Hepatocyte (in vitro differentiated cells): ENCODE results near the gene CHD6. TPM values are rescaled to one million over a fixed set of nuclear protein-coding genes. Genes with fewer than 3 reads are reported as not detected.
A peak's percentile ranks its signal among the peaks of the same experiment; 100 is the strongest.

Experiments
- DNase-seq: peaks from one replicate; pipeline ENCODE4 v3.0.0-alpha.2; 2016; ENCODE audit warnings: low spot score
- H2AFZ ChIP-seq: fragments of 200-600 bp; sonication (generic); 2 replicates; pipeline ENCODE4 v1.6.0; 2016; ENCODE audit warnings: antibody characterized with exemption, mild to moderate bottlenecking
- H3K27ac ChIP-seq: fragments of 200-600 bp; sonication (generic); 2 replicates; pipeline ENCODE4 v1.5.1; 2016; ENCODE audit warnings: mild to moderate bottlenecking
- H3K27me3 ChIP-seq: fragments of 200-600 bp; sonication (generic); 2 replicates; pipeline ENCODE4 v1.6.1; 2016
- H3K36me3 ChIP-seq: fragments of 200-600 bp; sonication (generic); replicated peaks from 2 replicates; pipeline ENCODE4 v1.5.1; 2016; ENCODE audit warnings: low read depth; ENCODE audit not compliant: insufficient read depth
- H3K4me1 ChIP-seq: fragments of 200-600 bp; sonication (generic); 2 replicates; pipeline ENCODE4 v1.5.1; 2016; ENCODE audit warnings: mild to moderate bottlenecking, moderate library complexity; ENCODE audit not compliant: insufficient read depth
- H3K4me2 ChIP-seq: fragments of 200-600 bp; sonication (generic); 2 replicates; pipeline ENCODE4 v1.6.0; 2016
- H3K4me3 ChIP-seq: fragments of 200-600 bp; sonication (generic); 2 replicates; pipeline ENCODE4 v1.5.1; 2016; ENCODE audit warnings: mild to moderate bottlenecking
- H3K79me2 ChIP-seq: fragments of 200-600 bp; sonication (generic); 2 replicates; pipeline ENCODE4 v1.6.0; 2017; ENCODE audit warnings: mild to moderate bottlenecking
- H3K9me2 ChIP-seq: fragments of 200-600 bp; sonication (generic); replicated peaks from 2 replicates; pipeline ENCODE4 v1.6.0; 2017; ENCODE audit warnings: mild to moderate bottlenecking; ENCODE audit not compliant: insufficient read depth
- H3K9me3 ChIP-seq: fragments of 200-600 bp; sonication (generic); 2 replicates; pipeline ENCODE4 v1.5.1; 2016; ENCODE audit warnings: low read depth, mild to moderate bottlenecking
- H4K20me1 ChIP-seq: fragments of 200-600 bp; sonication (generic); 2 replicates; pipeline ENCODE4 v1.6.0; 2016; ENCODE audit warnings: mild to moderate bottlenecking; ENCODE audit not compliant: insufficient read depth, poor library complexity, severe bottlenecking
- EZH2 ChIP-seq: fragments of 200-600 bp; sonication (generic); IDR thresholded peaks from 2 replicates; pipeline ENCODE4 v1.6.1; 2016; ENCODE audit warnings: antibody characterized with exemption, mild to moderate bottlenecking, borderline replicate concordance
- EZH2phosphoT487 ChIP-seq: fragments of 200-600 bp; sonication (generic); IDR thresholded peaks from one replicate; pipeline ENCODE4 v1.6.1; 2018; ENCODE audit warnings: antibody characterized with exemption, mild to moderate bottlenecking, low read depth, moderate library complexity; ENCODE audit not compliant: unreplicated experiment, severe bottlenecking
- WGBS: methylation state at CpG from one replicate; pipeline ENCODE4 v1.1.6; 2016; ENCODE audit warnings: low lambda C conversion rate; ENCODE audit errors: missing lambda C conversion rate; 5-methylcytosine and 5-hydroxymethylcytosine counted together
- polyA plus RNA-seq: library from polyadenylated mRNA; unstranded; fragments of >200 nt; fragmentation: Nextera tagmentation; extraction: Ambion mirVana; gene quantifications from 2 replicates; pipeline ENCODE4 v1.2.1, GENCODE V29; 2016
- total RNA-seq: library from RNA; depleted of rRNA; stranded (reverse); fragments of >200 nt; gene quantifications from 2 replicates; pipeline ENCODE4 v1.2.3, GENCODE V29; 2014
- TF ChIP-seq, protein P1 (sequence below): fragments of 200-600 bp; sonication (generic); IDR thresholded peaks from 2 replicates; pipeline ENCODE4 v1.5.1; 2016; ENCODE audit warnings: antibody characterized with exemption, mild to moderate bottlenecking; ENCODE audit not compliant: poor library complexity

The CHD6 gene
- total and polyA plus RNA-seq, 2 experiments from 2014 or later = 31.0 to 56.0 TPM

DNA sequence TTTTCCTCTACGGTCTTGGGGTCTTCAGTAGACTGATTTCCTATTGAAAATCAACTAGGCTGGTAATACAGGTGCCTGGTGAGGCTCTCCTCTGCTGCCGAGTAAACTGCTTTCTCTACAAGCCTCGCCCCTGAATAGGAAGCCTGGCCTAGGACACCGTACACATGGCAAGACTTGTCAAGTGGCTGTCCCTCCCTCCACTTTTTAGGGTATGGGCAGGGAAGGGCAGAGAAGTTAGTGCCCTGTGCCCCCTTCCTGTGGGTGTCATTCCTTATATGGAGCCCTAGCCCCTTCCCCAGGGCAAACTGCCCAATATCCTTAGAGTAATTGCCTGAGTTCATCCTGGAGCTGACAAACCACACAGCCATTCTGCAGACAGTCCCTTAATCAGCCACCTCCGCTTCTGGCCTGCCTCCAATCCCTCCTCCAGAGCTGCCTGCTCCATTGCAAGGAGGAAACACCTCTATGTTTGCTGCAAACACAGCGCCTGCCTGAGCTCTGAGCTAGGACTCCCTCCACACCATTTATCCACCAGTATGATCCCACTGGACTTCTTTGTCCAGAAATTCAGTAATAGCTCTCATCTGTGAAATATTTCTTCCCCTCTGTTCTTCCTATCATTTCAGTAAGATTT lies 93.1 kb downstream of the CHD6 start:
- TF ChIP-seq EZH2phosphoT487 = no peak
- TF ChIP-seq, protein P1, sequence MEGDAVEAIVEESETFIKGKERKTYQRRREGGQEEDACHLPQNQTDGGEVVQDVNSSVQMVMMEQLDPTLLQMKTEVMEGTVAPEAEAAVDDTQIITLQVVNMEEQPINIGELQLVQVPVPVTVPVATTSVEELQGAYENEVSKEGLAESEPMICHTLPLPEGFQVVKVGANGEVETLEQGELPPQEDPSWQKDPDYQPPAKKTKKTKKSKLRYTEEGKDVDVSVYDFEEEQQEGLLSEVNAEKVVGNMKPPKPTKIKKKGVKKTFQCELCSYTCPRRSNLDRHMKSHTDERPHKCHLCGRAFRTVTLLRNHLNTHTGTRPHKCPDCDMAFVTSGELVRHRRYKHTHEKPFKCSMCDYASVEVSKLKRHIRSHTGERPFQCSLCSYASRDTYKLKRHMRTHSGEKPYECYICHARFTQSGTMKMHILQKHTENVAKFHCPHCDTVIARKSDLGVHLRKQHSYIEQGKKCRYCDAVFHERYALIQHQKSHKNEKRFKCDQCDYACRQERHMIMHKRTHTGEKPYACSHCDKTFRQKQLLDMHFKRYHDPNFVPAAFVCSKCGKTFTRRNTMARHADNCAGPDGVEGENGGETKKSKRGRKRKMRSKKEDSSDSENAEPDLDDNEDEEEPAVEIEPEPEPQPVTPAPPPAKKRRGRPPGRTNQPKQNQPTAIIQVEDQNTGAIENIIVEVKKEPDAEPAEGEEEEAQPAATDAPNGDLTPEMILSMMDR = no peak
- TF ChIP-seq EZH2 = no peak
- Histone ChIP-seq H3K79me2 (peaks cover 82% of the 10 kb centered on the region), H3K4me2 (peak overlapping the region; percentile 18), H3K4me3 (no peak overlapping the region), H4K20me1 (peaks cover 6% of the 10 kb centered on the region), H3K9me3 (no peaks in the 10 kb centered on the region), H3K4me1 (peaks cover 5% of the 10 kb centered on the region), H3K27ac (no peak overlapping the region), H3K9me2 (no peaks in the 10 kb centered on the region), H3K27me3 (no peaks in the 10 kb centered on the region), H2AFZ (no peak overlapping the region), H3K36me3 (no peaks in the 10 kb centered on the region)
- peak; percentile 20 for DNase-seq
- WGBS = 82% methylated on average over 6 of the region's 6 CpGs

DNA sequence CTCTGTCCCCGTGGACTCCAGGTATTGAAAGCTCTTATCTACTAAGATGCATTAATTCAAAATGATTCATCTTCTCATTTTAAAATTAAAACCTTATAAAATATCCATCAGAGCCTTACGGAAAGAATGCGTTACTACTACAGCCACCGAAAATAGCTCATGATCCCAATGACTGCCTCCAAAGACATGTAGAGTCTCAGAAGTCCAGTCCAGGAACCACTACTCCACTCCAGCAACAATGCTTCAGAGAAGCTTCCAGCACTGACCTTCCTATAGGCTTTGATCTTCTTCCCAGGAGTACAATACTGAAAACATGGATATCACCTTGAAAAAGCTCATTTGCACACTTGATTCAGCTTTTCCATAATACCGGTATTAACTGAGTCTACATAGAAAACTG lies 94.3 kb downstream of the CHD6 start:
- no peaks in the 10 kb centered on the region for H3K27me3 ChIP-seq
- no peaks in the 10 kb centered on the region for H3K9me3 ChIP-seq
- no peak overlapping the region for H3K4me2 ChIP-seq
- H3K79me2 ChIP-seq = peaks cover 76% of the 10 kb centered on the region
- peaks cover 5% of the 10 kb centered on the region for H3K4me1 ChIP-seq
- H3K27ac ChIP-seq = no peak overlapping the region
- DNase-seq = no peak
- H3K4me3 ChIP-seq = no peak overlapping the region
- TF ChIP-seq, protein P1 = no peak
- no peak for TF ChIP-seq EZH2
- TF ChIP-seq EZH2phosphoT487 = no peak
- H4K20me1 ChIP-seq = peaks cover 6% of the 10 kb centered on the region
- H3K36me3 ChIP-seq = no peaks in the 10 kb centered on the region
- H2AFZ ChIP-seq = no peak overlapping the region
- no peaks in the 10 kb centered on the region for H3K9me2 ChIP-seq
- 96% methylated on average over 5 of the region's 5 CpGs for WGBS

DNA sequence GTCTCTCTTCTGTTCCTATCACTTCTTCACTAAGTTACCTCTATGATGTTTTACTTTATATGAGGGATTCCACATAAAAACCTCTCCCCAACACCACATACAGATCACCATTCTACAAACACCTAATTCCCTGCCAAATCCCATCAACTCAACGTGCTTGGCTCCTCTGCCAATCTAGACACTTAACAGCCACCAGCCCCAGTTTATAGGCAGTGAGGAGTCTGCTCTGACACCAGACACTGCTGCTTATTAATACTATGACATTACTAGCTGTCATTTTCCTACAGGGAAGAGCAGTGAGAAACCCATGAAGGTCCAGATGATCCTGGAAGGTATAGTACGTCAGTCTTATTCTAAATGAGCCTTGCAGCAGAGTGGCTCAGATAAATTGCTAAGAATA lies 104.3 kb downstream of the CHD6 start:
- DNase-seq = no peak
- H3K4me2 ChIP-seq = no peak overlapping the region

More for the DNA sequence above, 104.3 kb downstream of the CHD6 start:
- Histone ChIP-seq H3K4me1 (peaks cover 25% of the 10 kb centered on the region), H2AFZ (no peak overlapping the region), H3K27me3 (no peaks in the 10 kb centered on the region), H3K9me3 (no peaks in the 10 kb centered on the region), H4K20me1 (peaks cover 3% of the 10 kb centered on the region), H3K9me2 (no peaks in the 10 kb centered on the region), H3K36me3 (no peaks in the 10 kb centered on the region), H3K79me2 (peaks cover 70% of the 10 kb centered on the region), H3K4me3 (no peak overlapping the region), H3K27ac (no peak overlapping the region)
- WGBS = 83% methylated on average over 2 of the region's 2 CpGs
- TF ChIP-seq, protein P1 = no peak
- TF ChIP-seq EZH2 = no peak
- TF ChIP-seq EZH2phosphoT487 = no peak
